WTC11 (cell line): ENCODE measurements around the gene ADAM19. TPM values are rescaled to one million over a fixed set of nuclear protein-coding genes. Genes with fewer than 3 reads are reported as not detected.

Experiments used
- ATAC-seq: fragments of 200-7000 bp; cut with Tn5 transposase; 2 replicates; pipeline ENCODE4 v1.10.0; 2021; ENCODE audit warnings: mild to moderate bottlenecking, moderate library complexity
- CTCF ChIA-PET: fragments of 300-600 bp; sonication (Branson Sonifier 250); formaldehyde crosslinking; loops from one replicate; lab custom pipeline; 2021; ENCODE audit warnings: antibody characterized with exemption; lab: Charles Lee
- POLR2A ChIA-PET: fragments of 350-600 bp; sonication (Branson Sonifier 250); formaldehyde crosslinking; loops from one replicate; lab custom pipeline; 2021; ENCODE audit warnings: antibody characterized with exemption; lab: Charles Lee
- DNase-seq: peaks from one replicate; pipeline ENCODE4 v3.0.0; 2021; ENCODE audit warnings: low spot score
- H3K27ac Mint-ChIP-seq: 2 replicates; pipeline ENCODE4 v1.8.0; 2021; ENCODE audit warnings: mixed read lengths
- H3K27me3 Mint-ChIP-seq: 2 replicates; pipeline ENCODE4 v1.8.0; 2021; ENCODE audit warnings: low read depth, mild to moderate bottlenecking, moderate library complexity, mixed read lengths
- H3K36me3 Mint-ChIP-seq: 2 replicates; pipeline ENCODE4 v1.8.0; 2021; ENCODE audit warnings: mixed read lengths
- H3K4me1 Mint-ChIP-seq: 2 replicates; pipeline ENCODE4 v1.8.0; 2022; ENCODE audit warnings: mixed read lengths
- H3K4me3 Mint-ChIP-seq: 2 replicates; pipeline ENCODE4 v1.8.0; 2021; ENCODE audit warnings: mild to moderate bottlenecking, moderate library complexity, mixed read lengths
- H3K9me3 Mint-ChIP-seq: 2 replicates; pipeline ENCODE4 v1.8.0; 2021; ENCODE audit warnings: mixed read lengths
- ATF3 ChIP-seq: sonication (generic); formaldehyde crosslinking; conservative IDR thresholded peaks from 2 replicates; pipeline ENCODE4 v1.8.1; 2022; ENCODE audit warnings: mild to moderate bottlenecking, missing genetic modification reagents
- GABPB1 ChIP-seq: sonication (generic); formaldehyde crosslinking; IDR thresholded peaks from 2 replicates; pipeline ENCODE4 v1.8.1; 2023; ENCODE audit warnings: mild to moderate bottlenecking, missing genetic modification reagents
- GRHL2 ChIP-seq: fragments of 250-450 bp; sonication (Bioruptor Pico); IDR thresholded peaks from 2 replicates; pipeline ENCODE4 v1.8.0; 2022; ENCODE audit warnings: mild to moderate bottlenecking, moderate library complexity; ENCODE audit not compliant: insufficient replicate concordance, severe bottlenecking
- MLX ChIP-seq: sonication (generic); formaldehyde crosslinking; IDR thresholded peaks from 2 replicates; pipeline ENCODE4 v1.8.1; 2023; ENCODE audit warnings: mild to moderate bottlenecking, missing genetic modification reagents, moderate library complexity
- MYBL2 ChIP-seq: sonication (generic); formaldehyde crosslinking; IDR thresholded peaks from 2 replicates; pipeline ENCODE4 v1.8.1; 2023; ENCODE audit warnings: mild to moderate bottlenecking, moderate library complexity, missing genetic modification reagents
- NFE2L1 ChIP-seq: sonication (generic); formaldehyde crosslinking; IDR thresholded peaks from 2 replicates; pipeline ENCODE4 v1.8.1; 2023; ENCODE audit warnings: missing genetic modification reagents
- NR1H2 ChIP-seq: sonication (generic); formaldehyde crosslinking; IDR thresholded peaks from 2 replicates; pipeline ENCODE4 v1.9.0; 2021; ENCODE audit warnings: mild to moderate bottlenecking, moderate library complexity, missing genetic modification reagents
- SMAD4 ChIP-seq: sonication (generic); formaldehyde crosslinking; IDR thresholded peaks from 2 replicates; pipeline ENCODE4 v1.8.0; 2022; ENCODE audit warnings: mild to moderate bottlenecking, missing genetic modification reagents
- TEAD4 ChIP-seq: sonication (generic); formaldehyde crosslinking; IDR thresholded peaks from 2 replicates; pipeline ENCODE4 v1.8.0; 2022; ENCODE audit warnings: mild to moderate bottlenecking, missing genetic modification reagents
- ZBTB21 ChIP-seq: sonication (generic); formaldehyde crosslinking; IDR thresholded peaks from 2 replicates; pipeline ENCODE4 v1.8.1; 2023; ENCODE audit warnings: mild to moderate bottlenecking, missing genetic modification reagents, borderline replicate concordance
- ZBTB43 ChIP-seq: sonication (generic); formaldehyde crosslinking; IDR thresholded peaks from 2 replicates; pipeline ENCODE4 v1.8.1; 2023; ENCODE audit warnings: mild to moderate bottlenecking, missing genetic modification reagents
- ZNF121 ChIP-seq: sonication (generic); formaldehyde crosslinking; IDR thresholded peaks from 2 replicates; pipeline ENCODE4 v1.8.0; 2023; ENCODE audit warnings: missing genetic modification reagents
- ZNF138 ChIP-seq: sonication (generic); formaldehyde crosslinking; conservative IDR thresholded peaks from 2 replicates; pipeline ENCODE4 v1.8.1; 2022; ENCODE audit warnings: mild to moderate bottlenecking, moderate library complexity, missing genetic modification reagents
- ZNF263 ChIP-seq: sonication (generic); formaldehyde crosslinking; IDR thresholded peaks from 2 replicates; pipeline ENCODE4 v1.8.1; 2022; ENCODE audit warnings: low read depth, mild to moderate bottlenecking, moderate library complexity, missing genetic modification reagents
- ZNF396 ChIP-seq: fragments of 250-450 bp; sonication (Bioruptor Pico); IDR thresholded peaks from 2 replicates; pipeline ENCODE4 v1.8.0; 2021; ENCODE audit warnings: mild to moderate bottlenecking, moderate library complexity, borderline replicate concordance
- ZNF416 ChIP-seq: fragments of 250-450 bp; sonication (Bioruptor Pico); IDR thresholded peaks from 2 replicates; pipeline ENCODE4 v1.9.0; 2021; ENCODE audit warnings: mild to moderate bottlenecking, inconsistent platforms
- total RNA-seq: library from RNA; stranded (reverse); gene quantifications from 3 replicates; pipeline ENCODE4 v1.2.3, GENCODE V29; 2021

ADAM19 gene
- total RNA-seq, 1 experiment from 2014 or later: 28.6 TPM

GRCh38 chr5:157541447-157542118 lies 34.0 kb downstream of the ADAM19 start:
- Mint-ChIP-seq H3K9me3 (no peaks in the 10 kb centered on the region), H3K27me3 (no peaks in the 10 kb centered on the region), H3K4me1 (peaks cover 19% of the 10 kb centered on the region), H3K27ac (no peak overlapping the region; the same call in 1 of the 2 replicates), H3K36me3 (peaks cover 6% of the 10 kb centered on the region; the same call in 1 of the 2 replicates), H3K4me3 (no peak overlapping the region)
- no peak for DNase-seq
- ATAC-seq: no peak
- ChIA-PET POLR2A (no interaction called here), CTCF (interaction anchor here (0.7 kb wide), 1 partner anchor 238 kb away, joined by 3 read pairs; no protein-coding TSS in a partner anchor)
- TF ChIP-seq TEAD4 (CRISPR knock-in tag) (no peak), ZNF416 (CRISPR knock-in tag) (no peak), SMAD4 (CRISPR knock-in tag) (no peak), ZNF121 (CRISPR knock-in tag) (no peak), NR1H2 (CRISPR knock-in tag) (no peak)

GRCh38 chr5:157540707-157541446 lies 34.7 kb downstream of the ADAM19 start:
- peaks cover 19% of the 10 kb centered on the region for H3K4me1 Mint-ChIP-seq
- H3K36me3 Mint-ChIP-seq: peaks cover 7% of the 10 kb centered on the region; the same call in 1 of the 2 replicates
- TF ChIP-seq ATF3 (CRISPR knock-in tag): no peak
- TF ChIP-seq GRHL2: no peak
- TF ChIP-seq NFE2L1 (CRISPR knock-in tag): no peak
- TF ChIP-seq ZBTB43 (CRISPR knock-in tag): no peak
- no peak for TF ChIP-seq MYBL2 (CRISPR knock-in tag)
- TF ChIP-seq ZNF396 (CRISPR knock-in tag): no peak
- no peak for TF ChIP-seq MLX (CRISPR knock-in tag)
- TF ChIP-seq ZNF121 (CRISPR knock-in tag): no peak
- H3K4me3 Mint-ChIP-seq: no peak overlapping the region
- H3K9me3 Mint-ChIP-seq: no peaks in the 10 kb centered on the region
- H3K27me3 Mint-ChIP-seq: no peaks in the 10 kb centered on the region
- no peak for DNase-seq
- CTCF ChIA-PET: interaction anchor here (0.7 to 1.1 kb wide), 2 partner anchors 13 to 237 kb away, joined by 3 read pairs; no protein-coding TSS in a partner anchor
- peak; percentile 55 for ATAC-seq
- POLR2A ChIA-PET: no interaction called here
- H3K27ac Mint-ChIP-seq: peak overlapping the region; percentile 71

- CTCF ChIA-PET: interaction anchor here (1.1 to 1.3 kb wide), 2 partner anchors 11 to 14 kb away, joined by 3 read pairs; no protein-coding TSS in a partner anchor
- ATAC-seq (no peak), DNase-seq (no peak)
- H3K27ac Mint-ChIP-seq: no peak overlapping the region; the same call in 1 of the 2 replicates
- no peaks in the 10 kb centered on the region for H3K27me3 Mint-ChIP-seq
- POLR2A ChIA-PET: no interaction called here
- TF ChIP-seq ZBTB21 (CRISPR knock-in tag) (no peak), ZNF263 (CRISPR knock-in tag) (no peak)
- H3K36me3 Mint-ChIP-seq: peaks cover 9% of the 10 kb centered on the region; the same call in 1 of the 2 replicates
- peaks cover 19% of the 10 kb centered on the region for H3K4me1 Mint-ChIP-seq
- H3K9me3 Mint-ChIP-seq: no peaks in the 10 kb centered on the region
- H3K4me3 Mint-ChIP-seq: no peak overlapping the region
Observed at GRCh38 chr5:157540124-157540523, 35.5 kb downstream of the ADAM19 start.

- Mint-ChIP-seq H3K9me3 (no peaks in the 10 kb centered on the region), H3K27me3 (no peaks in the 10 kb centered on the region), H3K36me3 (peaks cover 9% of the 10 kb centered on the region; the same call in 1 of the 2 replicates), H3K27ac (no peak overlapping the region; the same call in 1 of the 2 replicates), H3K4me3 (no peak overlapping the region), H3K4me1 (peaks cover 19% of the 10 kb centered on the region)
- ATAC-seq (no peak), DNase-seq (no peak)
- no peak for TF ChIP-seq ZNF138 (CRISPR knock-in tag)
- TF ChIP-seq GABPB1: no peak
- TF ChIP-seq MLX (CRISPR knock-in tag): no peak
- no peak for TF ChIP-seq ZNF396 (CRISPR knock-in tag)
- POLR2A ChIA-PET: no interaction called here
- CTCF ChIA-PET: interaction anchor here (1.3 kb wide), 1 partner anchor 11 kb away, joined by 3 read pairs; no protein-coding TSS in a partner anchor
Observed at GRCh38 chr5:157539503-157540022, 36.0 kb downstream of the ADAM19 start.
